Thyroid gland (tissue), 4 donors: ENCODE data around the gene HPN. TPM values are rescaled to one million over a fixed set of nuclear protein-coding genes. Genes with fewer than 3 reads are reported as not detected.
"Not testable (repeated sequence)": the region's sequence is repeated elsewhere in the genome, so short reads cannot be mapped to it uniquely, and the experiment has no call there.

ENCODE experiments used
- DNase-seq, 2 donors: peaks; one replicate each; pipeline ENCODE4 v3.0.0-alpha.2; 2019
- H3K27ac ChIP-seq, 3 donors: fragments of 200-600 bp; sonication (generic); 1 replicate in 2 of 3; 2 replicates in 1 of 3; pipeline ENCODE4 v1.5.1; 2016 to 2019; ENCODE audit warnings: mild to moderate bottlenecking in 1 of 3, moderate library complexity in 1 of 3
- H3K27me3 ChIP-seq: fragments of 200-600 bp; sonication (generic); one replicate; pipeline ENCODE4 v1.5.1; 2019
- H3K36me3 ChIP-seq, 2 donors: fragments of 200-600 bp; sonication (generic); one replicate each; pipeline ENCODE4 v1.5.1; 2016 to 2019
- H3K4me1 ChIP-seq, 2 donors: fragments of 200-600 bp; sonication (generic); one replicate each; pipeline ENCODE4 v1.5.1; 2017 to 2019
- H3K4me3 ChIP-seq, 3 donors: fragments of 200-600 bp; sonication (generic); replicated peaks in 1 of 3; 1 replicate in 2 of 3; 2 replicates in 1 of 3; pipeline ENCODE4 v1.5.1; 2016; ENCODE audit warnings: mild to moderate bottlenecking in 1 of 3
- H3K9me3 ChIP-seq: fragments of 200-600 bp; sonication (generic); one replicate; pipeline ENCODE4 v1.5.1; 2017
- POLR2A ChIP-seq, 2 donors: fragments of 450-650 bp; IDR thresholded peaks; one replicate each; pipeline ENCODE4 v1.6.1; 2017; ENCODE audit warnings: antibody characterized with exemption in 2 of 2, mild to moderate bottlenecking in 2 of 2, moderate library complexity in 1 of 2
- WGBS, 2 donors: methylation state at CpG; one replicate each; pipeline ENCODE4 v1.1.5; 2017; 5-methylcytosine and 5-hydroxymethylcytosine counted together
- intact Hi-C: fragments of 100-400 bp; cut with DNase I; formaldehyde crosslinking; loops from one replicate; pipeline ENCODE4 v1.15.1; 2023
- total RNA-seq, 4 donors: library from RNA; depleted of rRNA; stranded (reverse); fragments of >200 nt; gene quantifications; one replicate each; pipeline ENCODE4 v1.2.3, GENCODE V29; 2016
- TF ChIP-seq, protein P1 (sequence below), 6 experiments: fragments of 200-600 bp in 3 of 6; fragments of 450-650 bp in 3 of 6; sonication (generic) in 3 of 6; IDR thresholded peaks; one replicate each; pipeline ENCODE4 v1.5.1; 2016 to 2019; ENCODE audit warnings: antibody characterized with exemption in 6 of 6, mild to moderate bottlenecking in 2 of 6, inconsistent platforms in 1 of 6, moderate library complexity in 1 of 6

Gene HPN
- total RNA-seq, 4 donors from 2014 or later, result 16.3 to 19.3 (median 17.9) TPM

DNA sequence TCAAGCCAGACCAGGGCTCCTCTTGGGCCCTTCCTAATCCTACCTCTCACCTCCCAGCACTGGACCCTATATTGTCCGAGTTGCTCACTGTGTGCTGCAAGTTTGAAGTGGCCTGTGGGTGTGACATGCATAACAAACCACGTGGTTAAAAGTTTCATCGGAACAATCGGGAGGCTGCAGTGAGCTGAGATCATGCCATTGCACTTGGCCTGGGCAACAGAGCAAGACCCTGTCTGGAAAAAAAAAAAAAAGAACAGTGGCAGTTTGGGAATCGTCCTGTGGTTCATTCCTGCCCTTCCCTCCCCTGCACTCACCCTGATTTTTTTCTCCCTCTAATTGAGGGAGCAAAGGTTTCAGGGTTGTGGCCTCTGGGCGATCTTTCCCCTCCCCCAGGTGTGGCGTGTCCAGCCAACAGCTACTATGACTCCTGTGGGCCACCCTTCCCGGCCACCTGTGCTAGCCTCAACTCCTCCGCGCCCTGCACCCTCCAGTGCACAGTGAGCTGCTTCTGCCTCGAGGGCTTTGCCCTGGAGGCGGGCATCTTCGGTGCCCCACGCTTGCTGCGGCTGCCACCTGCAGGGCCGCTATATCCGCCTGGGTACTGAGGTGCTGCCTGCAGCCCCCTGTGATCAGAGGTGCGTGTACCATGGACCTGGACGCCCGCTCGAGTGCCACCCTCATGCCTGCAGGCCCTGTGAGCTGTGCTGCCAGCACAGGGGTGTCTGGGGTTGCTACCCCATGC, 57.8 kb downstream of the HPN start:
- intact Hi-C loops, result no loop called here
- H3K27ac ChIP-seq, result no peak overlapping the region
- TF ChIP-seq, protein P1, sequence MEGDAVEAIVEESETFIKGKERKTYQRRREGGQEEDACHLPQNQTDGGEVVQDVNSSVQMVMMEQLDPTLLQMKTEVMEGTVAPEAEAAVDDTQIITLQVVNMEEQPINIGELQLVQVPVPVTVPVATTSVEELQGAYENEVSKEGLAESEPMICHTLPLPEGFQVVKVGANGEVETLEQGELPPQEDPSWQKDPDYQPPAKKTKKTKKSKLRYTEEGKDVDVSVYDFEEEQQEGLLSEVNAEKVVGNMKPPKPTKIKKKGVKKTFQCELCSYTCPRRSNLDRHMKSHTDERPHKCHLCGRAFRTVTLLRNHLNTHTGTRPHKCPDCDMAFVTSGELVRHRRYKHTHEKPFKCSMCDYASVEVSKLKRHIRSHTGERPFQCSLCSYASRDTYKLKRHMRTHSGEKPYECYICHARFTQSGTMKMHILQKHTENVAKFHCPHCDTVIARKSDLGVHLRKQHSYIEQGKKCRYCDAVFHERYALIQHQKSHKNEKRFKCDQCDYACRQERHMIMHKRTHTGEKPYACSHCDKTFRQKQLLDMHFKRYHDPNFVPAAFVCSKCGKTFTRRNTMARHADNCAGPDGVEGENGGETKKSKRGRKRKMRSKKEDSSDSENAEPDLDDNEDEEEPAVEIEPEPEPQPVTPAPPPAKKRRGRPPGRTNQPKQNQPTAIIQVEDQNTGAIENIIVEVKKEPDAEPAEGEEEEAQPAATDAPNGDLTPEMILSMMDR (IDR thresholded peaks at IDR 0.05), result no peak
- TF ChIP-seq POLR2A (IDR thresholded peaks at IDR 0.05), result no peak

DNA sequence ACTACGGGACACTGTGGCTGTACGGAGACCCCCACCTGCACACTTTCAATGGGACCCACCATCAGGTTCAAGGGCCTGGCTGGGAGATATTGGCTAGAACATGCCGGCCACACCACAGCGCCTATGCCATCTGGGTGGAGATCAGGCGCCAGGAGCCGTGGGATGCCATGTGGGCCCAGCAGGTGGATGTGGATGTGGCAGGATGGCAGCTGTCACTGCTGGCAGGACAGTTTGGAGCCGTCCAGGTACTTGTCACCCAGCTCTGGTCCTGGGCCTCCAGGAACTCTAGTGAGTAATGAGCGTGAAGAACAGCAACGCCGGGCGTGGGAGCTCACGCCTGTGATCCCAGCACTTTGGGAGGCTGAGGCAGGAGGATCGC, 58.4 kb downstream of the HPN start:
- Histone ChIP-seq H3K36me3 (no peaks in the 10 kb centered on the region), H3K9me3 (no peaks in the 10 kb centered on the region), H3K27ac (no peak overlapping the region), H3K4me1 (no peaks in the 10 kb centered on the region), H3K27me3 (no peaks in the 10 kb centered on the region), H3K4me3 (no peak overlapping the region)
- TF ChIP-seq POLR2A (IDR thresholded peaks at IDR 0.05), result no peak
- TF ChIP-seq, protein P1 (IDR thresholded peaks at IDR 0.05), result no peak
- intact Hi-C loops, result no loop called here
- WGBS, 2 donors, result 87 to 91% methylated on average over 11 to 13 of the region's 13 CpGs
- DNase-seq, result no peak

More for the DNA sequence above, 57.8 kb downstream of the HPN start:
- DNase-seq, result no peak
- H3K9me3 ChIP-seq, result no peaks in the 10 kb centered on the region
- 81 to 82% methylated on average over 16 to 18 of the region's 21 CpGs for WGBS, 2 donors
- H3K4me1 ChIP-seq, result no peaks in the 10 kb centered on the region
- no peaks in the 10 kb centered on the region for H3K36me3 ChIP-seq
- H3K4me3 ChIP-seq, result no peak overlapping the region
- H3K27me3 ChIP-seq, result no peaks in the 10 kb centered on the region

DNA sequence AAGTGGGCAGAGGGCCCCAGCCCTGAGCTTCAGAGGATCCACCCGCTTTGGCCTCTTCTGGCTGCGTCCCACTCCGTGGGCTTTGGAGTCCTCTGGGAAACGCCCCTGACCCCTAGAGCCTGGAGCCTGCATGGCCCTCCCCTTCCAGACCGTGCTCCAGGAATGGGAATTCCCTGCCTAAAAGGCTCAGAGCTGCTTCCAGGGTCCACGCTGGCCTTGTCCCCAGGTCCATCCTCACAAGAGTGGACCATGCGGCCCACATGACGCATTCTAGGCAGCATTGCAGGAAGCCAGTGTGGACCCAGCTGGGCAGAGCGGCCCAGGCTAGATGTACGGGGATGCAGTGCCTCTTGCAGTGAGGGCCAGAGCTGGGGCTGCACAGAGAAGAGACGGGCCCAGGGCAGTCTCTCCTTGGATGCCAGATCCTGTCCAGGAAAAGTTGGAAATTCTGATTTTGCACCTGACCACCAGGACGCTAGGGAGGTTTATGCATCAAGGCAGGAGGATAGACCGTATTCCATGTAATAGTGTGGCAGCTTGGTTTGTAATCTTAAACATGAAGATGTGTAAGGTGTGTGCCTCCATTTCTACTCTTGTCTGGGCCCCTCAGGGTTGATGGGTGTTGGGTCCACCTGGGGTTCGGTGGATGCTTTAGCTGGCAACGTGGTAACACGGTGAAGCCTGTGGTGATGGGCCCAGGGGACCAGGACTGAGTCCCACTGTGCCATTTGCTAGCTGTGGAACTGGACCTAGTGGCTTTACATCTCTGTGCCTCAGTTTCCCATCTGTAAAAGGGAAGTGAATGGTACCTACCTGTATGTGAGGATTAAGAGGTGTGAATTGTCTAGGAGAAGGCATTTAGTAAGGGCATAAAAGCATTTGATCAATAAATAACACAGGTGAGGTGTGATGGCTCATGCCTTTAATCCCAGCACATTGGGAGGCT, 59.3 kb downstream of the HPN start:
- Histone ChIP-seq H3K27ac (no peak overlapping the region), H3K9me3 (no peaks in the 10 kb centered on the region), H3K36me3 (no peaks in the 10 kb centered on the region), H3K27me3 (no peaks in the 10 kb centered on the region), H3K4me3 (no peak overlapping the region), H3K4me1 (no peaks in the 10 kb centered on the region)
- TF ChIP-seq, protein P1 (IDR thresholded peaks at IDR 0.05), result no peak
- TF ChIP-seq POLR2A (IDR thresholded peaks at IDR 0.05), result no peak
- no peak for DNase-seq
- intact Hi-C loops, result no loop called here
- WGBS, 2 donors, result 70 to 74% methylated on average over 14 to 15 of the region's 16 CpGs

DNA sequence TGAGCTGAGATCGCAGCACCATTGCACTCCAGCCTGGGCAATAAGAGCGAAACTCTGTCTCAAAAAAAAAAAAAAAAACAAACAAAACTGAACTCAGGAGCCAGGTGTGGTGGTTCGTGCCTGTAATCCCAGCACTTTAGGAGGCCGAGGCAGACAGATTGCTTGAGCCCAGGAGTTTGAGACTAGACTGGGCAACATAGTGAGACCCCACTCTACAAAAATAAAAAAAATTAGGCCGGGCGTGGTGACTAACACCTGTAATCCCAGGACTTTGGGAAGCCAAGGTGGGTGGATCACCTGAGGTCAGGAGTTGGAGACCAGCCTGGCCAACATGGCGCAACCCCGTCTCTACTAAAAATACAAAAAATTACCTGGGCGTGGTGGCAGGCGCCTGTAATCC, 60.4 kb downstream of the HPN start:
- H3K4me3 ChIP-seq, H3K36me3 ChIP-seq, DNase-seq, H3K27me3 ChIP-seq, intact Hi-C loops, H3K9me3 ChIP-seq, H3K27ac ChIP-seq, H3K4me1 ChIP-seq: not testable (repeated sequence)
- 95 to 96% methylated on average over 10 of the region's 10 CpGs for WGBS, 2 donors

DNA sequence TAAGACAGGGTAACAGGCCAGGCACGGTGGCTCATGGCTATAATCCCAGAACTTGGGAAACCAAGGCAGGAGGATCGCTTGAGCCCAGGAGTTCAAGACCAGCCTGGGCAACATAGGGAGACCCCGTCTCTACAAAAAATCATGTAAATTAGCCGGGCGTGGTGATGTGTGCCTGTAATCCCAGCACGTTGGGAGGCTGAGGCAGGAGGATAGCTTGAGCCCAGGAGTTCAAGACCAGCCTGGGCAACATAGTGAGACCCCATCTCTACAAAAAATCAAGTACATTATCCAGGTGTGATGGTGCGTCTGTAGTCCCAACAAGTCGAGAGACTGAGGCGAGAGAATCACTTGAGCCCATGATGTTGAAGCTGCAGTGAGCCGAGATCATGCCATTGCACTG, 62.1 kb downstream of the HPN start:
- DNase-seq, H3K36me3 ChIP-seq, H3K4me3 ChIP-seq, intact Hi-C loops, H3K4me1 ChIP-seq, H3K27ac ChIP-seq, H3K9me3 ChIP-seq, H3K27me3 ChIP-seq: not testable (repeated sequence)
- WGBS, 2 donors, result 70 to 71% methylated on average over 10 of the region's 10 CpGs

DNA sequence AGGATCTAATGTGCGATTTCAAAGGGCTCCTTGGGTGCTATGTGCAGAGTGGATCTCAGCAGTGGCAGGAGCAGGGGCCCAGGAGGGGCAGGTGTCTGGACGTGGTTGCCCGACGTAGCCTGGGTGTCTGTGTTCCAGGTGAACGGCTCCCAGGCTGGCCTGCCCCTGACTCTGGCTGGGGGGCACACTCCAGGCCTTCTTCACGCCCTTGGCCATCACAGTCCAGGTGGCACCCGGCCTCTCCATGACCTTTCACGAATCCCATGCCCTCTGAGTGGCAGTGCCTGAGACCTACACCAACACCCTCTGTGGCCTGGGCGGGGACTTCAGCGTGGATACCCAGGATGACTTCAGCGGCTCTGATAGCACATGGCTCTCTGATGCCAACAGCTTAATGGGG, 62.8 kb downstream of the HPN start:
- Histone ChIP-seq H3K36me3 (no peaks in the 10 kb centered on the region), H3K27ac (no peak overlapping the region), H3K27me3 (no peaks in the 10 kb centered on the region), H3K4me1 (no peaks in the 10 kb centered on the region), H3K9me3 (no peaks in the 10 kb centered on the region), H3K4me3 (no peak overlapping the region)
- 51 to 72% methylated on average over 6 to 7 of the region's 11 CpGs for WGBS, 2 donors
- DNase-seq, result no peak
- TF ChIP-seq POLR2A (IDR thresholded peaks at IDR 0.05), result no peak
- TF ChIP-seq, protein P1 (IDR thresholded peaks at IDR 0.05), result no peak
- intact Hi-C loops, result no loop called here
